ENCODE data around the gene ERC1. TPM values are rescaled to one million over a fixed set of nuclear protein-coding genes. Genes with fewer than 3 reads are reported as not detected.
"Not testable (repeated sequence)": the region's sequence is repeated elsewhere in the genome, so short reads cannot be mapped to it uniquely, and the experiment has no call there.

Gene ERC1
- total RNA-seq, 1 experiment from 2014 or later = 12.3 TPM

GRCh38 chr12:1131811-1132224 is 140.8 kb downstream of the ERC1 start:
- DNase-seq (no peak), ATAC-seq (peak; percentile 29; the same call in 1 of the 2 replicates)
- no peaks in the 10 kb centered on the region for H3K9me2 ChIP-seq (replicated peaks; ENCODE audit: low read length)
- no peaks in the 10 kb centered on the region for H3K27me3 ChIP-seq (ENCODE audit: low read length)
- peaks cover 10% of the 10 kb centered on the region; the same call in 1 of the 2 replicates for H3K4me1 ChIP-seq (ENCODE audit: insufficient read depth, low read length)
- no peak for TF ChIP-seq CTCF (conservative IDR thresholded peaks at IDR 0.05; ENCODE audit: low read depth, low read length)
- no peak for TF ChIP-seq EZH2 (IDR thresholded peaks at IDR 0.05; ENCODE audit: low read length, unreplicated experiment)
- no peak for TF ChIP-seq EZH2phosphoT487 (IDR thresholded peaks at IDR 0.05; ENCODE audit: borderline replicate concordance, low read length)
- H3F3A ChIP-seq (ENCODE audit: low read length, unreplicated experiment) = no peaks in the 10 kb centered on the region
- intact Hi-C loops (cut with micrococcal nuclease) = no loop called here
- no peak overlapping the region for H3K9ac ChIP-seq (ENCODE audit: low read length)
- H3K79me2 ChIP-seq (ENCODE audit: low read length) = no peaks in the 10 kb centered on the region
- H4K20me1 ChIP-seq (ENCODE audit: low read length) = no peaks in the 10 kb centered on the region
- no peaks in the 10 kb centered on the region for H3K36me3 ChIP-seq (ENCODE audit: low read depth, low read length)
- H3K4me3 ChIP-seq (ENCODE audit: low read length) = no peak overlapping the region
- H2AFZ ChIP-seq (ENCODE audit: low read length) = no peak overlapping the region
- H3K4me2 ChIP-seq (ENCODE audit: low read length) = no peak overlapping the region
- CTCF ChIA-PET = no interaction called here
- POLR2A ChIA-PET (ENCODE audit: unreplicated experiment) = no interaction called here
- H3K9me3 ChIP-seq (ENCODE audit: low read length) = no peaks in the 10 kb centered on the region
- BruUV-seq (replicated peaks) = no TSS peak
- no peak overlapping the region for H3K27ac ChIP-seq (ENCODE audit: low read length)

GRCh38 chr12:1132311-1132710 is 141.3 kb downstream of the ERC1 start:
- no peaks in the 10 kb centered on the region for H4K20me1 ChIP-seq (ENCODE audit: low read length)
- ATAC-seq (no peak), DNase-seq (no peak)
- H3K4me3 ChIP-seq (ENCODE audit: low read length) = no peak overlapping the region
- H2AFZ ChIP-seq (ENCODE audit: low read length) = no peak overlapping the region
- no peaks in the 10 kb centered on the region for H3K9me2 ChIP-seq (replicated peaks; ENCODE audit: low read length)
- BruUV-seq (replicated peaks) = no TSS peak
- no peaks in the 10 kb centered on the region for H3K9me3 ChIP-seq (ENCODE audit: low read length)
- no peaks in the 10 kb centered on the region for H3K36me3 ChIP-seq (ENCODE audit: low read depth, low read length)
- ChIA-PET POLR2A (ENCODE audit: unreplicated experiment) (no interaction called here), CTCF (no interaction called here)
- no peak overlapping the region for H3K27ac ChIP-seq (ENCODE audit: low read length)
- H3K27me3 ChIP-seq (ENCODE audit: low read length) = no peaks in the 10 kb centered on the region
- no peak overlapping the region for H3K4me2 ChIP-seq (ENCODE audit: low read length)
- H3K79me2 ChIP-seq (ENCODE audit: low read length) = no peaks in the 10 kb centered on the region
- intact Hi-C loops (cut with micrococcal nuclease) = no loop called here
- H3F3A ChIP-seq (ENCODE audit: low read length, unreplicated experiment) = no peaks in the 10 kb centered on the region
- H3K4me1 ChIP-seq (ENCODE audit: insufficient read depth, low read length) = peaks cover 10% of the 10 kb centered on the region; the same call in 1 of the 2 replicates
- H3K9ac ChIP-seq (ENCODE audit: low read length) = no peak overlapping the region
- TF ChIP-seq EZH2 (IDR thresholded peaks at IDR 0.05; ENCODE audit: low read length, unreplicated experiment) (no peak), CTCF (conservative IDR thresholded peaks at IDR 0.05; ENCODE audit: low read depth, low read length) (no peak), EZH2phosphoT487 (IDR thresholded peaks at IDR 0.05; ENCODE audit: borderline replicate concordance, low read length) (no peak)

- H4K20me1 ChIP-seq (ENCODE audit: low read length) = no peaks in the 10 kb centered on the region
- no peak overlapping the region for H3K27ac ChIP-seq (ENCODE audit: low read length)
- no peak for TF ChIP-seq EZH2 (IDR thresholded peaks at IDR 0.05; ENCODE audit: low read length, unreplicated experiment)
- no peak for TF ChIP-seq CTCF (conservative IDR thresholded peaks at IDR 0.05; ENCODE audit: low read depth, low read length)
- TF ChIP-seq EZH2phosphoT487 (IDR thresholded peaks at IDR 0.05; ENCODE audit: borderline replicate concordance, low read length) = no peak
- intact Hi-C loops (cut with micrococcal nuclease) = no loop called here
- no TSS peak for BruUV-seq (replicated peaks)
- no peaks in the 10 kb centered on the region for H3K79me2 ChIP-seq (ENCODE audit: low read length)
- no peaks in the 10 kb centered on the region for H3F3A ChIP-seq (ENCODE audit: low read length, unreplicated experiment)
- H3K9ac ChIP-seq (ENCODE audit: low read length) = no peak overlapping the region
- no peak for ATAC-seq
- no peaks in the 10 kb centered on the region for H3K9me2 ChIP-seq (replicated peaks; ENCODE audit: low read length)
- CTCF ChIA-PET = no interaction called here
- DNase-seq = no peak
- no peaks in the 10 kb centered on the region for H3K4me1 ChIP-seq (ENCODE audit: insufficient read depth, low read length)
- no peak overlapping the region for H3K4me3 ChIP-seq (ENCODE audit: low read length)
- H3K4me2 ChIP-seq (ENCODE audit: low read length) = no peak overlapping the region
- H3K9me3 ChIP-seq (ENCODE audit: low read length) = no peaks in the 10 kb centered on the region
- no peaks in the 10 kb centered on the region for H3K27me3 ChIP-seq (ENCODE audit: low read length)
- no peaks in the 10 kb centered on the region for H3K36me3 ChIP-seq (ENCODE audit: low read depth, low read length)
- POLR2A ChIA-PET (ENCODE audit: unreplicated experiment) = no interaction called here
- H2AFZ ChIP-seq (ENCODE audit: low read length) = no peak overlapping the region
These were observed 147.7 kb downstream of the ERC1 start for GRCh38 chr12:1138691-1139090.

GRCh38 chr12:1146758-1147157 is 155.7 kb downstream of the ERC1 start:
- CTCF ChIA-PET = interaction anchor here (0.6 kb wide), 1 partner anchor 29 kb away, joined by 9 read pairs; no protein-coding TSS in a partner anchor

More at GRCh38 chr12:1146758-1147157, 155.7 kb downstream of the ERC1 start:
- H3K9ac ChIP-seq (ENCODE audit: low read length); intact Hi-C loops (cut with micrococcal nuclease); H2AFZ ChIP-seq (ENCODE audit: low read length); H3K27me3 ChIP-seq (ENCODE audit: low read length); BruUV-seq (replicated peaks); H4K20me1 ChIP-seq (ENCODE audit: low read length); H3K4me2 ChIP-seq (ENCODE audit: low read length); ATAC-seq; H3F3A ChIP-seq (ENCODE audit: low read length, unreplicated experiment); H3K27ac ChIP-seq (ENCODE audit: low read length); H3K4me3 ChIP-seq (ENCODE audit: low read length); H3K4me1 ChIP-seq (ENCODE audit: insufficient read depth, low read length); POLR2A ChIA-PET (ENCODE audit: unreplicated experiment); H3K9me3 ChIP-seq (ENCODE audit: low read length); H3K36me3 ChIP-seq (ENCODE audit: low read depth, low read length); H3K9me2 ChIP-seq (replicated peaks; ENCODE audit: low read length); H3K79me2 ChIP-seq (ENCODE audit: low read length); DNase-seq: not testable (repeated sequence)
